Calu3 (cell line): Measurements from ENCODE around the gene SERPINB8. TPM values are rescaled to one million over a fixed set of nuclear protein-coding genes. Genes with fewer than 3 reads are reported as not detected.

Experiments used
- BruUV-seq: library from RNA; stranded (reverse); fragments of 400-500 nt; replicated peaks from 2 replicates; lab custom pipeline; 2021; lab: Mats Ljungman, UMichigan
- CTCF ChIA-PET: fragments of 300-600 bp; sonication (Branson Sonifier 250); formaldehyde crosslinking; loops from one replicate; lab custom pipeline; 2022; ENCODE audit warnings: antibody characterized with exemption; lab: Charles Lee
- DNase-seq: peaks from one replicate; pipeline ENCODE4 v3.0.0; 2022
- H3K27ac Mint-ChIP-seq: one replicate; pipeline ENCODE4 v1.8.0; 2022; ENCODE audit warnings: mixed read lengths; ENCODE audit not compliant: unreplicated experiment
- H3K27me3 Mint-ChIP-seq: one replicate; pipeline ENCODE4 v1.8.0; 2022; ENCODE audit warnings: mixed read lengths; ENCODE audit not compliant: unreplicated experiment
- H3K36me3 Mint-ChIP-seq: one replicate; pipeline ENCODE4 v1.8.0; 2022; ENCODE audit warnings: mild to moderate bottlenecking, moderate library complexity, mixed read lengths; ENCODE audit not compliant: insufficient read depth, unreplicated experiment
- H3K4me1 Mint-ChIP-seq: one replicate; pipeline ENCODE4 v1.8.0; 2022; ENCODE audit warnings: mild to moderate bottlenecking, low read depth, mixed read lengths; ENCODE audit not compliant: unreplicated experiment
- H3K4me3 Mint-ChIP-seq: one replicate; pipeline ENCODE4 v1.8.0; 2022; ENCODE audit warnings: mild to moderate bottlenecking, low read depth, moderate library complexity, mixed read lengths; ENCODE audit not compliant: unreplicated experiment
- H3K9me3 Mint-ChIP-seq: one replicate; pipeline ENCODE4 v1.8.0; 2022; ENCODE audit warnings: low read depth, mixed read lengths; ENCODE audit not compliant: unreplicated experiment
- intact Hi-C: fragments of 100-400 bp; cut with micrococcal nuclease; formaldehyde crosslinking; loops from one replicate; pipeline ENCODE4 v1.10.0; 2022; ENCODE audit not compliant: unreplicated experiment
- total RNA-seq: library from RNA; stranded (reverse); gene quantifications from 2 replicates; pipeline ENCODE4 v1.2.3, GENCODE V29; 2022
- TF ChIP-seq, protein P1 (sequence below): fragments of 200-600 bp; IDR thresholded peaks from one replicate; pipeline ENCODE4 v1.8.0; 2022; ENCODE audit warnings: antibody characterized with exemption; ENCODE audit not compliant: unreplicated experiment

SERPINB8 gene
- total RNA-seq, 1 experiment from 2014 or later = 30.9 TPM

DNA sequence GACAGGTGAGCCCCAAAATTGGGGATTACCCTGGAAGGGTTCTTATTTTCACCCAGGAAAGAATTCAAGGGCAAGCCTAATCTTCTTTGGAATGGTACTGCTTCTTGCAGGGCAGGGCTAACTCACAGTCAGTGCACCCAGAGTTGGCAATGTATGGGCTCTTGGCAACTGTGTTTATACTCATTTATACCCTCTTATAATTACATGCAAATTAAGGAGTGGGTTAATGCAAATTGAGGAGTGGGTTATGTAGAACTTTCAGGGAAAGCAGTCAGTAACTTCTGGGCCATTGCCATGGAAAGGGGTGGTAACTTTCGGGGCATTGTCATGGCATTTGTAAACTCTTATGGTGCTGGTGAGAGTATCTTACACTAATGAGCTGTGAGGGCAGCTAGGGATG lies 59.2 kb downstream of the SERPINB8 start:
- no peak overlapping the region for H3K4me3 Mint-ChIP-seq
- TF ChIP-seq, protein P1, sequence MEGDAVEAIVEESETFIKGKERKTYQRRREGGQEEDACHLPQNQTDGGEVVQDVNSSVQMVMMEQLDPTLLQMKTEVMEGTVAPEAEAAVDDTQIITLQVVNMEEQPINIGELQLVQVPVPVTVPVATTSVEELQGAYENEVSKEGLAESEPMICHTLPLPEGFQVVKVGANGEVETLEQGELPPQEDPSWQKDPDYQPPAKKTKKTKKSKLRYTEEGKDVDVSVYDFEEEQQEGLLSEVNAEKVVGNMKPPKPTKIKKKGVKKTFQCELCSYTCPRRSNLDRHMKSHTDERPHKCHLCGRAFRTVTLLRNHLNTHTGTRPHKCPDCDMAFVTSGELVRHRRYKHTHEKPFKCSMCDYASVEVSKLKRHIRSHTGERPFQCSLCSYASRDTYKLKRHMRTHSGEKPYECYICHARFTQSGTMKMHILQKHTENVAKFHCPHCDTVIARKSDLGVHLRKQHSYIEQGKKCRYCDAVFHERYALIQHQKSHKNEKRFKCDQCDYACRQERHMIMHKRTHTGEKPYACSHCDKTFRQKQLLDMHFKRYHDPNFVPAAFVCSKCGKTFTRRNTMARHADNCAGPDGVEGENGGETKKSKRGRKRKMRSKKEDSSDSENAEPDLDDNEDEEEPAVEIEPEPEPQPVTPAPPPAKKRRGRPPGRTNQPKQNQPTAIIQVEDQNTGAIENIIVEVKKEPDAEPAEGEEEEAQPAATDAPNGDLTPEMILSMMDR = no peak
- no peaks in the 10 kb centered on the region for H3K9me3 Mint-ChIP-seq
- no peaks in the 10 kb centered on the region for H3K36me3 Mint-ChIP-seq
- CTCF ChIA-PET = no interaction called here
- no peaks in the 10 kb centered on the region for H3K27me3 Mint-ChIP-seq
- DNase-seq = no peak
- no TSS peak for BruUV-seq
- H3K4me1 Mint-ChIP-seq = no peaks in the 10 kb centered on the region
- H3K27ac Mint-ChIP-seq = no peak overlapping the region
- intact Hi-C loops = no loop called here

- Mint-ChIP-seq H3K4me3 (no peak overlapping the region), H3K27ac (no peak overlapping the region), H3K27me3 (no peaks in the 10 kb centered on the region), H3K36me3 (no peaks in the 10 kb centered on the region), H3K9me3 (no peaks in the 10 kb centered on the region), H3K4me1 (no peaks in the 10 kb centered on the region)
- no TSS peak for BruUV-seq
- intact Hi-C loops = no loop called here
- TF ChIP-seq, protein P1 = no peak
- DNase-seq = no peak
- CTCF ChIA-PET = no interaction called here
Measured at GRCh38 chr18:64031411-64031810, 61.5 kb downstream of the SERPINB8 start.

- no peak for DNase-seq
- CTCF ChIA-PET = no interaction called here
- intact Hi-C loops = no loop called here
- BruUV-seq = no TSS peak
- Mint-ChIP-seq H3K27me3 (no peaks in the 10 kb centered on the region), H3K4me3 (no peak overlapping the region), H3K4me1 (no peaks in the 10 kb centered on the region), H3K9me3 (no peaks in the 10 kb centered on the region), H3K27ac (no peak overlapping the region), H3K36me3 (no peaks in the 10 kb centered on the region)
- TF ChIP-seq, protein P1 = no peak
Measured at GRCh38 chr18:64032312-64032711, 62.4 kb downstream of the SERPINB8 start.

DNA sequence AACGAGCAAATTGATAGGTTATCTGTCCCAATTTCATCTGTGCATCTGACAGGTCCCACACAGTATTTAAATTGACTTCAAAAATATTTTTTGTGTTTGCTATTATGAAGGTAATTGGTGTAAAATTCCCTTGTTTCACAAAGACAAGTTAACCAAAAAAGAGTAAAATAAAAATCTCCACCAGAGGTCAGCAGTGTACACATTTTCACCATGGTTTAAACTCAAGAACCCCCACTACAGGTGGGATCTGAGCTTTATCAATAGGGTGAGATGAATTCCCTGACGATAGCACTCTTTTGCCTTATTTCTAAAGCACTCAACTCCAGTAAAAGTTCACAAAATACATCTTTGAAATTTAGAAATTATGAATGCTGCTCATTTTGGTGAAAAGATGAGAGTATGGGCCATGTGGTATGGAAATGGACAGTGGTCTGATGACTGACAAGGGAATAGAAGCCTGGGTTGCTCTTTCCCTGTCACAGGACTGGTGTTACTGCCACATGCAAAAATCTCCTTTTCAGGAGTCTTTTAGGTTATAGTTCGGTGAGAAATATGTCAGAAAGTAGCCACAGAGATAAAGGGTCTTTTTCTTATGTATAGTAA lies 68.0 kb downstream of the SERPINB8 start:
- H3K9me3 Mint-ChIP-seq = peaks cover 5% of the 10 kb centered on the region
- CTCF ChIA-PET = interaction anchor here (0.5 to 1.4 kb wide), 3 partner anchors 372 to 1563 kb away, joined by 3 to 9 read pairs (median 8); no protein-coding TSS in a partner anchor
- no peaks in the 10 kb centered on the region for H3K36me3 Mint-ChIP-seq
- intact Hi-C loops = loop anchor here (5.0 kb wide), 3 partner anchors 54 to 369 kb away; no protein-coding TSS in a partner anchor
- no TSS peak for BruUV-seq
- DNase-seq = no peak
- no peak overlapping the region for H3K4me3 Mint-ChIP-seq
- TF ChIP-seq, protein P1 = peak; percentile 61
- no peak overlapping the region for H3K27ac Mint-ChIP-seq
- H3K27me3 Mint-ChIP-seq = no peaks in the 10 kb centered on the region
- no peaks in the 10 kb centered on the region for H3K4me1 Mint-ChIP-seq

Other genes with a start within 250 kb of the SERPINB8 start
- 0.19 and 0.88 TPM in 2 replicates for gene SERPINB7, start 194.7 kb upstream of the SERPINB8 start, total RNA-seq
- gene SERPINB2, start 82.4 kb upstream of the SERPINB8 start, total RNA-seq = 39.2 and 85.1 TPM in 2 replicates
- not detected in 2 replicates for gene SERPINB10, start 62.1 kb upstream of the SERPINB8 start, total RNA-seq
- 7.8 and 11.9 TPM in 2 replicates for gene HMSD, start 20.8 kb upstream of the SERPINB8 start, total RNA-seq
- not detected in 2 replicates for gene LINC00305, start 179.0 kb downstream of the SERPINB8 start, total RNA-seq